ENCODE data around the gene TAX1BP1.

GRCh38 chr7:27876756-27877155 is 136.8 kb downstream of the TAX1BP1 start:
- no peak for TF ChIP-seq CTCF (IDR thresholded peaks at IDR 0.05; ENCODE audit: low read length)
- no peak for TF ChIP-seq EZH2 (optimal IDR thresholded peaks at IDR 0.05; ENCODE audit: low read depth, low read length)

All from MM.1S (cell line).